ENCODE data around the gene ZNF727.
"Not testable (repeated sequence)": the region's sequence is repeated elsewhere in the genome, so short reads cannot be mapped to it uniquely, and the experiment has no call there.

ZNF727 gene

GRCh38 chr7:64045301-64046040, at the start of gene ZNF727:
TSS of gene ZNF727 (plus strand) at chr7:64045434. CDS start at chr7:64045622, 188 bp downstream.
- no peak for DNase-seq (ENCODE audit: low read depth, low spot score)
- no peak within 1 kb of the TSS for H3K27ac ChIP-seq

- DNase-seq (ENCODE audit: low read depth, low spot score): no peak
- no peak within 1 kb of the TSS for H3K27ac ChIP-seq
These were observed 46.7 kb upstream of the ZNF727 start, which contains the start of gene ZNF722 for GRCh38 chr7:63998549-63998948. TSS of gene ZNF722 (plus strand) at chr7:63998849. CDS start at chr7:63998962, 113 bp downstream.

- DNase-seq (ENCODE audit: low read depth, low spot score); H3K27ac ChIP-seq: not testable (repeated sequence)
These were observed 29.7 kb upstream of the ZNF727 start for GRCh38 chr7:64015496-64015895.

DNA sequence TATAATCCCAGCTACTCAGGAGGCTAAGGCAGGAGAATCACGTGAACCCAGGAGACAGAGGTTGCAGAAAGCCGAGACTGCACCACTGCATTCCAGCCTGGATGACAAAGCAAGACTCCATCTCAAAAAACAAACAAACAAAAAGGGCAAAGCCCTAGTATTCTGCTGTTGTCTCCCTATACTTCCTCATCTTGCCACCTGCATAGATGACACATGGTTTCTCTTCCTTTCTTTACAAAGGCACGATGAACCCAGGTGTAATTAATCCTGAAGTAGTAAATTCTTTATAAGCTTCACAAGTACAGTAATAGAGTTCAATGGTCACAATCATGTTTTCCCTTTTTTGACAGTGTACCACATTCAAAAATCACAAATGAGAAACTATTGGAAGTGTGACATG, 9.8 kb upstream of the ZNF727 start:
- DNase-seq (ENCODE audit: low read depth, low spot score): no peak
- H3K27ac ChIP-seq: no peak overlapping the region

- no peak for DNase-seq (ENCODE audit: low read depth, low spot score)
These were observed 8.1 kb upstream of the ZNF727 start for GRCh38 chr7:64037095-64037494.

DNA sequence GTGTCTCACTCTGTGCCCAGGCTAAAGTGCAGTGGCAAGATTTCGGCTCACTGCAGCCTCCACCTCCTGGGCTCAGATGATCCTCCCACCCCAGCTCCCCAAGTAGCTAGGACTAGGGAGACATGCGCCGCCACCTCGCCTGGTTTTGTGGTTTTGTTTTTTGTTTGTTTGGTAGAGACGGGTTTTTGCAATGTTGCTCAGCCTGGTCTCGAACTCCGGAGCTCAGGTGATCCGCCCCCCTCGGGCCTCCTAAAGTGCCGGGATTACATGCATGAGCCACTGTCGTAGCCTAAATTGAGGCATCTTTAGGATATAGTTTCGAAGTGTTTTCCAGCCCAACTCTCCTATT, 781 bp downstream of the ZNF727 start:
- no peak for DNase-seq (ENCODE audit: low read depth, low spot score)
- H3K27ac ChIP-seq: no peak overlapping the region

More at GRCh38 chr7:64037095-64037494, 8.1 kb upstream of the ZNF727 start:
- no peak overlapping the region for H3K27ac ChIP-seq

DNA sequence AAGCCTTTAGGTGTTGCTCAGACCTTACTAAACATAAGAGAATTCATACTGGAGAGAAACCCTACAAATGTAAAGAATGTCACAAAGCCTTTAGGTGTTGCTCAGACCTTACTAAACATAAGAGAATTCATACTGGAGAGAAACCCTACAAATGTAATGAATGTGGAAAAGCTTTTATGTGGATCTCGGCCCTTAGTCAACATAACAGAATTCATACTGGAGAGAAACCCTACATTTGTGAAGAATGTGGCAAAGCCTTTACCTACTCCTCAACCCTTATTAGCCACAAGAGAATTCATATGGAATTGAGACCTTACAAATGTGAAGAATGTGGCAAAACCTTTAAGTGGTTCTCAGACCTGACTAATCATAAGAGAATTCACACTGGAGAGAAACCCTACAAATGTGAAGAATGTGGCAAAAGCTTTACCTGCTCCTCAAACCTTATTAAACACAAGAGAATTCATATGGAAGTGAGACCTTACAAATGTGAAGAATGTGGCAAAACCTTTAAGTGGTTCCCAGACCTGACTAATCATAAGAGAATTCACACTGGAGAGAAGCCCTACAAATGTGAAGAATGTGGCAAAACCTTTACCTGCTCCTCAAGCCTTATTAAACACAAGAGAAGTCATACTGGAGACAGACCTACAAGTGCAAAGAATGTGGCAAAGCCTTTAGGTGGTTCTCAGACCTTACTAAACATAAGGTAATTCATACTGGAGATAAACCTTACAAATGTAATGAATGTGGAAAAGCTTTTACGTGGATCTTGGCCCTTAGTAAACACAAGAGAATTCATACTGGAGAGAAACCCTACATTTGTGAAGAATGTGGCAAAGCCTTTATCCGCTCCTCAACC, 32.8 kb downstream of the ZNF727 start:
- not testable (repeated sequence) for H3K27ac ChIP-seq; DNase-seq (ENCODE audit: low read depth, low spot score)

GRCh38 chr7:64078699-64078994, 33.4 kb downstream of the ZNF727 start:
- no peak for DNase-seq (ENCODE audit: low read depth, low spot score)
- no peak overlapping the region for H3K27ac ChIP-seq

DNA sequence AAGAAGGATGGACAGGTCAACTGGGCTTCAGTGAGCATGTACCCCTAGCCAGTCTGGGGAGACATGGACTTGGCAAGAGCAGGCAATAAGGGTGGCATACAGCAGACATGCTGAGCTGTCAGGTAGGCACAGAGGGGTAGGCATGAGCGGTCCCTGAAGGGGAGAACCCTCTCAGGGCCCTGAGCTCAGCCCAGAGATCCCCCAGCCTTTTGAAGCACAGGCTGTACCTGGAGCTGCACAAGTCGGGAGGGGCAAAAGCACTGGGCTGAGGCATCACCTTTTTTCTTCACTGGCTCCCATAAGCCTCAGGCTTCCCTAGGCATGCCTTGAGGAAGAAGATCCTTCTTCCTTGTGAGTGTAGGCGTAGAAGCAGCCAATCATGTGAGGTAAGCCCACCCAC, 42.3 kb downstream of the ZNF727 start:
- DNase-seq (ENCODE audit: low read depth, low spot score): no peak
- H3K27ac ChIP-seq: no peak overlapping the region

DNA sequence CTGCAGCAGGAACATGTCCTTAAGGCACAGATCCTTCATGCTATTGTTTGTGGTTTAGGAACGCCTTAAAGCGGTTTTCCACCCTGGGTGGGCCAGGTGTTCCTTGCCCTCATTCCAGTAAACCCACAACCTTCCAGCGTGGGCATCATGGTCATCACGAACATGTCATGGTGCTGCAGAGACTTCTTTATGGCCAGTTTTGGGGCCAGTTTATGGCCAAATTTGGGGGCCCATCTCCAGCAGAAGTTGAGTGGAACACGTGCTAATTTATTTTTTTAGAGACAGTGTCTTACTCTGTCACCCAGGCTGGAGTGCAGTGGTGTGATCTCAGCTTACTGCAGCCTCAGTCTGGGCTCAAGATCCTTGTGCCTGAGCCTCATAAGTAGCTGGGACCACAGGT, 43.6 kb downstream of the ZNF727 start:
- DNase-seq (ENCODE audit: low read depth, low spot score); H3K27ac ChIP-seq: not testable (repeated sequence)

Measured in epithelial cell of prostate (primary cell).